Stimulated activated CD8-positive, alpha-beta memory T cell treated with anti-CD3 and anti-CD28 coated beads, Interleukin-7, amount 100 ng/mL, for 48 hours (primary cell): ENCODE measurements around the gene TRIM2.
A peak's percentile ranks its signal among the peaks of the same experiment; 100 is the strongest.
"Not testable (repeated sequence)": the region's sequence is repeated elsewhere in the genome, so short reads cannot be mapped to it uniquely, and the experiment has no call there.

Source experiments
- DNase-seq, 2 donors: peaks; one replicate each; pipeline ENCODE4 v3.0.0-alpha.2; 2020; ENCODE audit warnings: low read depth in 1 of 2; ENCODE audit errors: extremely low read depth in 1 of 2

The TRIM2 gene

DNA sequence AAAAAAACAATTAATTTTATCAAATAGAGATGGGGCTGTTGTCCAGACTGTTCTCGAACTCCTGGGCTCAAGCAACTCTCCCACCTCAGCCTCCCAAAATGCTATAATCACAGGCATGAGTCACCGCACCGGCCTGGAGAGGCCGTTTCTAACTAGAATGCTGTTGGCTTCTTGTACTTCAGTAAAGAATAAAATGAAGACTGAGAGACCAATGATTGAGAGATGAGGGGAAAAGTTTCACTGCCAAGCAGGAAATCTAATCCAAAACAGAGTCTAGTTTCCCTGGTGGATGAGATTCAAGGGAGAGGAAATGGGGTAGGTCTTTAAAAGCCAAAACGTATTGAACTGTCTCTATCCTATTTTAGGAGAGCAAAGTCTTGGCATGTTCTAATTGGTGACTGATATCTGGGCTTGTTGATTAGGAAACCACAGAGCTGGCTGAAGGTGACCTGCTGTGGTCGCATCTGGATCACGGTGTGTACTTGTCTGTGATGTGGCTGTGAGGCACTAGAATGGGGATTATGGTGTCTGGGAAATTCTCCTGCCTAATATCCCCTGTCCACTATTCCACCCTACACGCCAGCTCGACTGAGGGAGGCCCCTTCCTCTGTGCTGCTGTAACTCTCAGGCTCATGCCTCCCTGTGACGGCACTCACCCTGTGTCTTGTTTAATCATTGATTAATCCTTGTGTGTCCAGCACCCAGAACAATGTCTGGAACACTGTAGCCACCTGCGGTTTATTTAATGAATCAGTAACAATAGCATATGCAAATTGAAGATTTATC is 15.0 kb upstream of the TRIM2 start:
- DNase-seq = no peak

DNA sequence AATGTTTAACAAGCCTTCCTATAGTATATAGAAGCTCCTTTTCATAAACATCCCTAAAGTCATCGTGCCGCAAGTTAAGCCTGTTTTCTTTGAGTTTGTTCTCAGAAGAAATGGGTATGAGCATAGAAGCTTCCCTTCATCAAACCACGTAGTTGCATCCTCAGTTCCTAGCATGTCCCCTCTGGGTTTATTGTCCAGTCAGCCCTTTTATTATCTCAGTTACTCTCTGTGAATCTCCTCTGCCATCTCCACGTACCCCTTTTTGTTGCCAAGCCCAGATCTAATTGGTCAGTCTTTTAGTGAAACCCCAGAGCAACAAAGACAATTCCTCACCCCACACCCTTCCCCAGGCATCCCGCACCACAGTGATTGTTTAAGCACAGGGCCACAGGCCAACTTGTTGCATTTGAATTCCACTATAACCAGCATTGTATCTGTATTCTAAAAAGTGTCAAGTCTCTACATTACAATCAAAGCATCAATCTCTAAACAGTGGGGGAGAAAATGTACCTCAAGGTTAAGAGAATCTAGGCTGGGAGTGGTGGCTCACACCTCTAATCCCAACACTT is 12.4 kb upstream of the TRIM2 start:
- no peak for DNase-seq

GRCh38 chr4:153197301-153197700 is 6.9 kb upstream of the TRIM2 start:
- no peak for DNase-seq

DNA sequence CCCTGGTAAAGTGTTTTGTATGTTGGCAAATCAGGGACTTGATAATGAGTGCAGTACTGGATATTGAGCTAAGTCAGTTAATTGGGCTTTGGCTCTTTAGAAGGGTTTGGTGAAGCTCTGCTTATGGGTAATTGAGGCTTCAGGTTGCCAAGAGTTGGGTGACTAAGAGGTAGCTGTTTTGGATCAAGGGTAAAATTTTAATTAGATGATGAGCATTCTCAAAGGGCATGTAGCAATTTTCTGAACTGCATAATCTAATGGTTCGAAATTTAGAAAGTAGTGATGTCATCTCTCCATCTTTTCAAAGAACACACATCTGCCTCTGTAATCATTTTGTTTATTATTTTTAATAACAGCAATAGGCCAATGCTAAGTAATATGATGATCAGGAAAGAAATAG is 5.5 kb upstream of the TRIM2 start:
- DNase-seq = no peak

DNA sequence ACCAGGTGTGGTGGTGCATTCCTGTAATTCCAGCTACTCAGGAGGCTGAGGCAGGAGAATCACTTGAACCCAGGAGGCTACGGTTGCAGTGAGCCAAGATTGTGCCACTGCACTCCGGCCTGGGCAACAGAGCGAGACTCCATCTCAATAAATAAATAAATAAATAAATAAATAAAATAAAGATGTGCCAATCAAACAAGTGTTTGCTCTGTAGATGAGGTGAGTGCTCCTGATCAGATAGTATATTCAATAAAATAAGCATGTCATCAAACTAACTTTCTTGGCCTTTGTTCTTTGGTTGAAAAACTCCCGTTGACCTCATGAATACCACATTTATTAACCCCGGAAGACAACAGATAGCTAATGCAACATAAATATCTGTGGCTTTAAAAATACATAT is 497 bp upstream of the TRIM2 start:
- DNase-seq = not testable (repeated sequence)

GRCh38 chr4:153204728-153205648 is 745 bp downstream of the TRIM2 start:
- no peak for DNase-seq

DNA sequence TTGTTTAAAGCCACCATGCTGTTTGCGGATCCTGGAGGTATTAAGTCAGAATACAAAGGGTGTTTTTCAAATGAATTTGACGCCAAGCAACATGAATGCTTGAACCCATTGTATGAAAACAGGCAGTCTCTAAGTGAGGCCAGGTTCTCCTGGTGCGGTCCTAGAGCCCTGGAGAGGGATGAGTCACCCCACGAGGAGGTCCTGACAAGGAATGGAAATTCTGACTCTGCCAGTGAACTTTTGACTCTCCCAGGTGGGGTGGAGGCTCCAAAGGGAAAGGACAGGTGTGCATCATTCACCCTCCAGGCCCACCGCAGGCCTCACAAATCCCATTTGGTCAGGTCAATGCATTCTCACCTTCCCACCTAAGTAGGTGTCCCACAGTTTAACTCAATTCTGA is 1.5 kb downstream of the TRIM2 start:
- DNase-seq = peak in 1 of 2 donors; percentile 14

DNA sequence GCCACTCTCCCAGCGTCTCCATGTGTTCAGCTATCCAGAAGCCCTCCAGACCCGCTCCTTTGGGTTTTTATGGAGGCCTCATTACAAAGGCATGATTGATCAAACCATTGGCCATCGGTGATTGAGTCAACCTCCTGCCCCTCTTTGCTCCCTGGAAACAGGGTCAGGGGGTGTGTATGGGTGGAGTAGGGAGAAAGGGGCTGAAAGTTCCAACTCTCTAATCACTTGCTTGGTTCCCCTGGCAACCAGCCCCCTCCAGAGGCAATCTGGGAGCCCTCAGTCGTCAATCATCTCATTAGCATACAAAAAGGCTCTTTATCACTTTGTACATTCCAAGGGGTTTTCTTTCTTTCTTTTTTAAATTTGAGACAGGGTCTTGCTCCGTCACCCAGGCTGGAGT is 2.3 kb downstream of the TRIM2 start:
- no peak for DNase-seq

DNA sequence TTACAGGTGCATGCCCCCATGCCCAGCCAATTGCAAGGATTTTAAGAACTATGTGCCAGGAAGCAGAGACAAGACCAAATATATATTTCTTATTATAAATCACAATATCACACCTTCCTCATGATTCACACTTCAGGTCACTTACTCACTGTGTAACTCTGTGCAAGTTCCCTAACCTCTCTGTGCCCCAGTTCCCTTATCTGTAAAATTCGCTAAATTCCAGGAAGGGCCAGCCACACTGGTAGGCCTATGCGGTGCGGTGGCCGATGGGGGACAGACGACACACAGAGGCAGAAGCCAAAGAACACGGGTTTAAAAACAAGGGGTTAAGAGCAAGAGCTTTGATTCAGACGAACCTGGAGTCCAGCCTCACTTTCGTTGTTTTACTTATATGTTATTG is 2.8 kb downstream of the TRIM2 start:
- peak; percentile 33 for DNase-seq

DNA sequence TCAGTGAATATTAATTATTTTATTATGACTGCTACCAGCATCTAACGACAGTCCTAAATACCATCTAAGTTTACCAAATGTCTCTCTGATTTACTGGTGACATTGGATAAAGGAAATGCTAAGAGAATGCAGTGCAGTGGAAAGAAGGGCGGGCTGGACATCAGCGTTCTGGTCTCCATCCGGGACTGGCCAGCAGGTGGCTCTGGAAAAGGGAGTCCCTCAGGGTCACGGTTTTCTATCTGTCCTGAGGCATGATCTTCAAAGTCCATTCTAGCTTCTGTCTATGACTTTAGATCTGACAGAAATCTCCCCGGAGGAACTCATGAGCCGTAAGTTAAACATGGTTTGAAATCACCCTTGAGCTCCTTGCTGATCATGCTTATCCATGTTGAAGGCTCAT is 3.3 kb downstream of the TRIM2 start:
- DNase-seq = no peak

- no peak for DNase-seq
These were observed 5.2 kb downstream of the TRIM2 start for GRCh38 chr4:153209410-153209809.

DNA sequence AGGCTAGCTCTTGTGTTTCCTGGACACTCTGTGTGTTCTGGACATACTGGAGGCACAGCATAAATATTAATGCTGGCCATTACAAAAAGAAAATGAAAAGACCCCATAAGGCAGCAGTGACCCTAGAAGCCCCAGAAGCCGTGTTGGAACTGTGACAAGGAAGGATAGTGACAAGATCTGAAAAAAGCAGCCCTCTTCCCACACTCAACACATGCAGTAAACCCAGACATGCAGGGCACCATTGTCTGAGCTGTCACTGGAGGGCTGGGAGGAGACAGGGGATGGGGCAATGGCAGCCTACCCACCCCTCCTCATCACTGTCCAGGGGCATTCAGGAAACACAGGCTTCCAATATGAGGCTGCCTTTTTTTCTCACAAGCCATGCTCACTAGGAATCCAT is 6.5 kb downstream of the TRIM2 start:
- DNase-seq = no peak

DNA sequence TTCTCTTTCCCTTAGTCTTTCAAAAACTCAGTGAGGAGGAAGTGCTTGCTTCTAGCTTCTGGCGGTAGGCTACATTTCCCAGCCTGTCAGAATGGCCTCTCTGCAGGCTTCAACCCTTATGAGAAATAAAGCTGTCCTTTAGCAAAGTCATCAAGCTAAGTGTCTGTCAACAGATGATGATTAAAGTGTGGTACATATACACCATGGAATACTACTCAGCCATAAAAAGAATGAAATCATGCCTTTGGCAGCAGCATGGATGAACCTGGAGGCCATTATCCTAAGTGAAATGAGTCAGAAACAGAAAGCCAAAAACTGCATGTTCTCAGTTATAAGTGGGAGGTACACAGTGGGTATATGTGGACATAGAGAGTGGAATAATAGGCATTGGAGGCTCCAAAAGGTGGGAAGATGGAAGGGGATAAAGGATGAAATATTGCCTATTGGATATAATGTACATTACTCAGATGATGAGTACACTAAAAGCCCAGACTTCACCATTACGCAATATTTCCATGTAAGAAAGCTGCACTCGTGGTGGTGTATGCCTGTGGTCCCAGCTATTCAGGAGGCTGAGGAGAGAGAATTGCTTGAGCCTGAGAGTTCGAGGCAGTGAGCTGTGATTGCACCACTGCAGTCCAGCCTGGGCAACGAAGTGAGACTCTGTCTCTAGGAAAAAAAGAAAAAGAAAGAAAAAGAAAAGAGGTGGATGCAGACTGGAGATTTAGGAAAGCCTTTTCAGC is 7.9 kb downstream of the TRIM2 start:
- DNase-seq = no peak

DNA sequence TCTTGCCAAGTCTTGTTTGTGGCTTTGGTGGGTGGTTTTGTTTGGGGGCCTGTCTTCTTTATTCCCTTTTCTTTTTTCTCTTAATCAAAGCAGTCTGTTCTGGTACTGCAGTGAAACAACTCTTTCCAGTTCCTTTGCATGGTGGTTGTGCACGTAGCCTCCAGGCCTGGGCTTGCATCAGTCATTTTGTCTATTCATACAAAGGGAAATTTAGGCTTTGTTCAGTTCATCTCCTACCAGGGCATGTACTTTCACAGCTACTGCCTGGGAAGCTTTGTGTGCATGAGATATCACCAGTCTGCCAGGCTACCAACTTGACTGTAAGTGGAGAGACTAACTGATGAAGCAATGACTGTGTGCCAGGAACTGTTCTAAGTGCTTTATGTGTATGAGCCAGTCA is 8.5 kb downstream of the TRIM2 start:
- no peak for DNase-seq

DNA sequence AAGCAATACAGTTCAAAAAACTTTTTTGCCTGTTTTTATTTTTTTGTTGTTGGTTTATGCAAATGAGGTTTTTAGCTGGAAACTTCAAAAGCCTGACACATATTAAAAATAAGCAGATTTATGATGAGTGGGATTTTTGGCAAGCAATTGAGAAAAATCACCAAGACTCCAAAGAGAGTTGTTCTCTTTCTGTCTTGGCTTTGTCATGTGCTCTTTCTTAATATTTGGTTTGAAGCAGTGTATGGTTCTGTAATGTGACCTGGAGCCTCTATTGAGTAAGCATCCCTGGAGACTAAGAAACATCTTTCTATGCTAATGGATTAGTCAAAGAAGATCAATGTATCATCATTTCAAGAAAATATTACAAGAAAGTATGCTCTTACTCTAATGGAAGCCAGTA is 11.7 kb downstream of the TRIM2 start:
- no peak for DNase-seq

DNA sequence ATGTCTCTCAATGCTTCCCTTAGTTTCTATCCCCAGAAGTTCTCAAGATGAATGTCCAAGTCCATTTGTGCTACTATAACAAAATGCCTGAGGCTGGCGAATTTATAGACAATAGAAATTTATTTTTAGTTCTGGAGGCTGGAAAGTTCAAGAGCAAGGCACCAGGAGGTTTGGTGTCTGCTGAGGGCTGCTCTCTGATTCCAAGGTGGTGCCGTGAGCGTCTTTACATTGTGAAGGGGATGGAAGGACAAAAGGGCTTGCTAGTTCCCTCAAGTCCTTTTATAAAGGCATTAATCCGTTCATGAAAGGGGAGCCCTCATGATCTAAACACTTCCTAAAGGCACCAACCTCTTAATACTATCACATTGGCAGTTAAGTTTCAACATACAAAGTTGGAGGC is 12.3 kb downstream of the TRIM2 start:
- DNase-seq = no peak

DNA sequence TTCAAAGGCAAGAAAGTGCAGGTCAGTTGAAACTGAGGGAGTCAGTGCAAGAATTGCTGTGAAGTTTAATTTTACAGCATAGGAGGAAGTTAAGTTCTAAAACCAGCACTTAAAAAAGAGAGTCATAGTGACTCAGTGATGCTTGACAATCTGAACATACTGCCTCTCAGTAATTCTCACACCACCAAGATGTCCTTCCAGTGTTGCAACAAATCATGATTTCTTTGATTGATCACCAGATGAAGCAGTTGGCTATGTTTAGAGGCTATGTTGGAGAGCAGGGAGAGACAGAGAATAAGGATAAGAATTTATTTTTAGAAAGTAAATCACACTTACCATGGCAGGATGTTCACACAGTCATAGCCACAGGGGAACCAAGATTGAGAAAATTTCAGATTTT is 13.2 kb downstream of the TRIM2 start:
- DNase-seq = no peak

DNA sequence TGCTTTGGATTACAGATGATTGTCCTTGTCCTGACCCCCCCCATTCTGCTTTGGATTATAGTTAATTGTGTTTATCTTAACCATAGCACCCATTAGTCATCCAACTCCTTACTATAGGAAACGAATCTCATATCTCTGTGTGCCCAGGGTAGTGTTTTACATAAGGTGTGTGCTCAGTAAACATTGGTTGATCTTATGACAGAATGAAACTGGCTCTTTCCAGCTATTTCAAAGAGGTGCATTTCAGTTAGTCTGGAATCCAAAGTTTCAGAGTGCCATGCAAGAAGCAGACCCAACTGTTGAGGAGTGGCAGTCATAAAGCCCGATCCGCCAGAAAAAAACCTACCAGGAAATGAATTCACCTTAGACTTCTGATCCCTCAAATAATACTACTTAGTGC is 14.7 kb downstream of the TRIM2 start:
- DNase-seq = no peak

GRCh38 chr4:153220682-153221395 is 16.6 kb downstream of the TRIM2 start:
- DNase-seq = no peak
